Measurements from ENCODE around the gene GRIK2.

The GRIK2 gene

DNA sequence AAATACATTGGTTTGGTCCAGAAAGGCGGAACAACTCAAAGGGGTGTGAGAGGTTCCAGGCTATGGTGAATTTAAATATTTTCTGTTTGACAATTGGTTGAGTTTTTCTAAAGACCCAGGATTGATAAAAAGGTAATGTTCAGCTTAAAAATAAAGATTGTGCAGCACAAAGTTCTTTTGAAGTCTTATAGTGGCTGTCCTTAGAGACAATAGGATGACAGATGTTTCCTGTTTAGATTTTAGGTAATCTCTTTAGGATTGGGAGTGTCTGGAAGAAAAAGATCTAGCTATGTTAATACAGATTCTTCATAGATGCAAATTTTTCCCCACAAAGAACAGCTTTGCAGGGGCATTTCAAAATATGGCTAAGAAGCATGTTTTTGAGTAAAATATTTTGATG is 119.7 kb downstream of the GRIK2 start:
- Histone ChIP-seq H3K36me3 (replicated peaks) (no peaks in the 10 kb centered on the region), H3K4me3 (ENCODE audit: low read depth, low read length) (no peak overlapping the region), H3K27ac (no peak overlapping the region), H3K27me3 (replicated peaks) (no peaks in the 10 kb centered on the region)
- in situ Hi-C loops (cut with HindIII; ENCODE audit: low pct_ligation_motif_present, low sequenced_read_pairs): no loop called here
- DNase-seq: no peak
- TF ChIP-seq, protein P1, sequence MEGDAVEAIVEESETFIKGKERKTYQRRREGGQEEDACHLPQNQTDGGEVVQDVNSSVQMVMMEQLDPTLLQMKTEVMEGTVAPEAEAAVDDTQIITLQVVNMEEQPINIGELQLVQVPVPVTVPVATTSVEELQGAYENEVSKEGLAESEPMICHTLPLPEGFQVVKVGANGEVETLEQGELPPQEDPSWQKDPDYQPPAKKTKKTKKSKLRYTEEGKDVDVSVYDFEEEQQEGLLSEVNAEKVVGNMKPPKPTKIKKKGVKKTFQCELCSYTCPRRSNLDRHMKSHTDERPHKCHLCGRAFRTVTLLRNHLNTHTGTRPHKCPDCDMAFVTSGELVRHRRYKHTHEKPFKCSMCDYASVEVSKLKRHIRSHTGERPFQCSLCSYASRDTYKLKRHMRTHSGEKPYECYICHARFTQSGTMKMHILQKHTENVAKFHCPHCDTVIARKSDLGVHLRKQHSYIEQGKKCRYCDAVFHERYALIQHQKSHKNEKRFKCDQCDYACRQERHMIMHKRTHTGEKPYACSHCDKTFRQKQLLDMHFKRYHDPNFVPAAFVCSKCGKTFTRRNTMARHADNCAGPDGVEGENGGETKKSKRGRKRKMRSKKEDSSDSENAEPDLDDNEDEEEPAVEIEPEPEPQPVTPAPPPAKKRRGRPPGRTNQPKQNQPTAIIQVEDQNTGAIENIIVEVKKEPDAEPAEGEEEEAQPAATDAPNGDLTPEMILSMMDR (IDR thresholded peaks at IDR 0.05; ENCODE audit: low read depth, low read length, missing control alignments): no peak

DNA sequence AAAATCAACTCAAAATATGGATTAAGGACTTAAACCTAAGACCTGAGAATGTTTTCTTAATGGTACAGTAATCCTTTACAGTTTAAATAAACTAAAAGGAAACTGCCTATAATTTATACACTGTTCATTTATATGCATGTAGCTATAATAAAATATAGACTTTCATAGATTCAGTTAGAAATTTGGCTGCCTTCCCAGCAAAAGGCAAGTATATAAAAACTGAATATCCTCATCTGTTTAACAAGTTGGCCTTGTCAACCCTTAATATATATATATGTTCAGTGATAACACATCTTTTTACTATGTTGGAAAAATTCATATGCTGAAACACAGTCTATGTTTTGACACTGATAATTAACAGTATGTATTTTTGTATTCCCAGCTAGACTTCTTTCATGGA is 123.1 kb downstream of the GRIK2 start:
- in situ Hi-C loops (cut with HindIII; ENCODE audit: low pct_ligation_motif_present, low sequenced_read_pairs): no loop called here
- no peaks in the 10 kb centered on the region for H3K27me3 ChIP-seq (replicated peaks)

DNA sequence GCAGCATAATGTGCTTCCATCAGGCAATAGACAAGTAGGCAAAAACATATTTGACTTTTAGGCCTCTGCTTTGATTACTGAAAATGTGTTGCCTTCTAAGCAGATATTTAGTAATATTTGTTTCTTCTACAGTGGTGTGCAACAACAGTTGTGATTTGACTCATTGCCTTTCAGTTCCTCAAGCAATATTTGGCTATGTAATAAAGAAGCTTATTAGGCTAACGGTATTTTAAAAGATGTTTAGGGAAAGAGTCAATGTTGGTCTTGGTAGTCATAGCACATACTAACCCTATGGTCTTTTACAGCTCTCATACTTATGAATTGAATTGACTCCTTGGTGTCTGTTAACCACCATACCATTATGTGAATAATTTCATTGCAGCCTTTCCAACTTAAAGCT is 124.1 kb downstream of the GRIK2 start:
- Histone ChIP-seq H3K27me3 (replicated peaks) (no peaks in the 10 kb centered on the region), H3K36me3 (replicated peaks) (no peaks in the 10 kb centered on the region), H3K27ac (no peak overlapping the region), H3K4me3 (ENCODE audit: low read depth, low read length) (no peak overlapping the region)
- in situ Hi-C loops (cut with HindIII; ENCODE audit: low pct_ligation_motif_present, low sequenced_read_pairs): no loop called here
- DNase-seq: no peak
- TF ChIP-seq, protein P1 (IDR thresholded peaks at IDR 0.05; ENCODE audit: low read depth, low read length, missing control alignments): no peak

More for the DNA sequence above, 123.1 kb downstream of the GRIK2 start:
- H3K27ac ChIP-seq: no peak overlapping the region
- no peak overlapping the region for H3K4me3 ChIP-seq (ENCODE audit: low read depth, low read length)
- H3K36me3 ChIP-seq (replicated peaks): no peaks in the 10 kb centered on the region
- TF ChIP-seq, protein P1 (IDR thresholded peaks at IDR 0.05; ENCODE audit: low read depth, low read length, missing control alignments): no peak
- DNase-seq: no peak

DNA sequence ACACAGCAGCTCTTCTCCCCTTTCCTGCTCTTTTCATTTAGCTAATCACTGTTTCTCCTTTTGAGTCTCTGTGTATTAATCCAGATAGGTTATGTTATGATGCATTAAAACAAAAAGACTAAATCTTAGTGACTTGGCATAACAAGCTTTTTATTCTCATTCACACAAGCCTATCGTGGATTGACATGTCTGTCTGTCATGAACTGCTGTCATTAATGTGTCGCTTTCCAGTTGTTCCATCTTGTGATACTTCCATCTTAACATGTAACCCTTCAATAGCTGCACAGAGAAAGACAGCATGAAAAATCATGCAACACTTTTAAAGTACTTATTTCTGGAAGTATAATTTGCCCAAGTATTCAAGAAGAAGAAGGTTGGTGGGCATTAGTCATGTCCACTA is 128.7 kb downstream of the GRIK2 start:
- no peaks in the 10 kb centered on the region for H3K27me3 ChIP-seq (replicated peaks)
- no peaks in the 10 kb centered on the region for H3K36me3 ChIP-seq (replicated peaks)
- H3K4me3 ChIP-seq (ENCODE audit: low read depth, low read length): no peak overlapping the region
- no peak overlapping the region for H3K27ac ChIP-seq
- in situ Hi-C loops (cut with HindIII; ENCODE audit: low pct_ligation_motif_present, low sequenced_read_pairs): no loop called here
- DNase-seq: no peak
- TF ChIP-seq, protein P1 (IDR thresholded peaks at IDR 0.05; ENCODE audit: low read depth, low read length, missing control alignments): no peak

DNA sequence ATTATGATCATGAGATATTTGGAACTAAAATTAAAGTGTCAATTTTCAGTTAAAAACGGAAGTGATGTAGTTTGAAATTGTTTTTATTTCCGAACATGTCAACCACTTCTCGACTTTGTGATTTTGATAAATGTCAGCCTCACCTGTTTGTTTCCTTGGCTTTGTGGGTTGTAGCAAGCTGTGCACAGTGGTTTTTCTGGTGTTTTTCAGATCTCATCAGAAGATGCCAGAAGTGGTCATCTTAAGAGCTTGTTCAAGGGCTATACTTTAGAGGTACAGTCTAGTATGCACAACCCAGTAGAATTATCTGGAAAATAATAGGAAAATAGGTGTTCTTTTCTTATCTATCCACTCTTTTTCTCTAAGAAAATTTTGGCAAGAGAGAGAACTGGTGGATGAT is 134.0 kb downstream of the GRIK2 start:
- Histone ChIP-seq H3K4me3 (ENCODE audit: low read depth, low read length) (no peak overlapping the region), H3K27me3 (replicated peaks) (no peaks in the 10 kb centered on the region), H3K36me3 (replicated peaks) (no peaks in the 10 kb centered on the region), H3K27ac (no peak overlapping the region)
- DNase-seq: no peak
- in situ Hi-C loops (cut with HindIII; ENCODE audit: low pct_ligation_motif_present, low sequenced_read_pairs): no loop called here
- TF ChIP-seq, protein P1 (IDR thresholded peaks at IDR 0.05; ENCODE audit: low read depth, low read length, missing control alignments): no peak

DNA sequence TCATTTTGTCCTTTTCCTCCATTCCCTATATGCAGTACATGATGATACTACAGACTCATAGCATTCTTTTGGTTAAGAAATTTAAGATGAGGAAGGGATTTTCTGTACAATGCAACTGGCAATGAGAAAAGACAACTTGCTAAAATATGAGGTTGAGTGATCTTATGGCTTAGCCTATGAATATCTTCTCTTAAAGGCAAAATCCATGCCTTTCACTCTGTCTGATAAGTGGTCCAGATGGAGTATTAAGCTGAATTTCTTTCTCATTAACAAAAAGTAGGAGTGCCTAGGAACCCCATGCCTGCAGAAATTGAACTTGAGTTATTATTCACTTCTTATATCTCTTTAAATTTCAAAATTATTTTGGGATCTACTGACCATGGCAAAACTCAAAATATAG is 135.3 kb downstream of the GRIK2 start:
- H3K4me3 ChIP-seq (ENCODE audit: low read depth, low read length): no peak overlapping the region
- TF ChIP-seq, protein P1 (IDR thresholded peaks at IDR 0.05; ENCODE audit: low read depth, low read length, missing control alignments): no peak
- no peaks in the 10 kb centered on the region for H3K27me3 ChIP-seq (replicated peaks)
- DNase-seq: no peak
- H3K27ac ChIP-seq: no peak overlapping the region
- in situ Hi-C loops (cut with HindIII; ENCODE audit: low pct_ligation_motif_present, low sequenced_read_pairs): no loop called here
- H3K36me3 ChIP-seq (replicated peaks): no peaks in the 10 kb centered on the region

Data from brain microvascular endothelial cell (primary cell).